Activated naive CD4-positive, alpha-beta T cell treated with anti-CD3 and anti-CD28 coated beads for 36 hours (primary cell): ENCODE results near the gene NT5C1A. TPM values are rescaled to one million over a fixed set of nuclear protein-coding genes. Genes with fewer than 3 reads are reported as not detected.

Experiments used
- CTCF ChIA-PET: fragments of 350-600 bp; sonication (Branson Sonifier 250); formaldehyde crosslinking; loops from one replicate; lab custom pipeline; 2021; ENCODE audit warnings: antibody characterized with exemption; lab: Charles Lee
- DNase-seq: peaks from one replicate; pipeline ENCODE4 v3.0.0-alpha.2; 2020
- H3K27ac Mint-ChIP-seq: one replicate; pipeline ENCODE4 v1.8.0; 2021; ENCODE audit warnings: mild to moderate bottlenecking, mixed read lengths
- H3K27me3 Mint-ChIP-seq: one replicate; pipeline ENCODE4 v1.8.0; 2021; ENCODE audit warnings: low read depth, mixed read lengths
- H3K36me3 Mint-ChIP-seq: one replicate; pipeline ENCODE4 v1.8.0; 2021; ENCODE audit warnings: low read depth, mixed read lengths
- H3K4me1 Mint-ChIP-seq: one replicate; pipeline ENCODE4 v1.8.0; 2021; ENCODE audit warnings: low read depth, mixed read lengths
- H3K4me3 Mint-ChIP-seq: one replicate; pipeline ENCODE4 v1.8.0; 2021; ENCODE audit warnings: mild to moderate bottlenecking, moderate library complexity, mixed read lengths
- H3K9me3 Mint-ChIP-seq: one replicate; pipeline ENCODE4 v1.8.0; 2021; ENCODE audit warnings: mixed read lengths
- intact Hi-C: fragments of 100-400 bp; cut with micrococcal nuclease; formaldehyde crosslinking; loops from one replicate; pipeline ENCODE4 v1.15.1; 2023
- total RNA-seq, 2 experiments: library from RNA; stranded (reverse); gene quantifications; one replicate each; pipeline ENCODE4 v1.2.3, GENCODE V29; 2021

NT5C1A gene
- not detected for total RNA-seq

DNA sequence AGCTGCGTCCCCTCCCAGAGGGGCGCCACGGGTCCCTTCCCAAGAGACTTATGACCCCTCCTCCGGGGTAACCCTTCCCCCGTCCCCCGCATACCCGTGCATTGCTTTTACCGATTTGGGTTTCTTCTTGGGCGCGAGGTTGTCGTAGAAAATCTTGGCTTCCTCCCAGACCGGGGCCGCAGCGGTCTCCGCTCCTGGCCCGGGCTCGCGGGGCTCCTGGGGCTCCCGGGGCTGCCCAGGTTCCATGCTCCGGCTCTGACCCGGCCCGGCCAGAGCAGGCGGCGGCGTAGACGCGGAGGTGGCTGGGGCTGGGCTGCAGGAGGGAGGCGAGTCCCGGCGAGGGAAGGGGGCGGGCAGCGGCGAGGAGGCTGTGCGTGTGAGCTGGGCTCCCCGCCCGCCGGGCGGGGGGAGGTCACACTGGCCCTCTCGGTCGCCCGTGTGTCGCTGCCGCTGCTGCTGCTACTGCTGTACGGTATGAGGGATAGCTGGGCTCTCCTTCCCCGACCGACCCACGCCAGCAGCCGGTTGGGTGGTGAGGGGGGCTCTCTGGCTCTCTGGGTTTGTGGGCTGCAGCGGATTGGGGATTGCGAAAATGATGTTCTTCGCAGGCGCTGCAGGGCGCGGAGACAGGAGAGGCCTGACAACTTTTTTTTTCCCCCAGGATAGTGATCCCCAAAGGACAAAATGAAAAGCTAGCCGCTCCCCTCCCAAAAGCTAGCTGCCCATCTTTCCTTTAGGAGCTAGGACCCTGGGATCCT lies at the start of gene NT5C1A:
Gene NT5C1A, minus strand, starts transcription at position 315 of the 758 bp plus-strand sequence. Its CDS starts 69 bp downstream, at position 246.
- peaks cover 11% of the 10 kb centered on the region for H3K4me1 Mint-ChIP-seq
- CTCF ChIA-PET: interaction anchor here (0.6 to 11.4 kb wide), 19 partner anchors 9 to 480 kb away, joined by 3 to 160 read pairs (median 6); partner anchors contain the start of gene HPCAL4
- H3K36me3 Mint-ChIP-seq: no peaks in the 10 kb centered on the region
- intact Hi-C loops: loop anchor here (1.0 kb wide), 1 partner anchor 48 kb away; no protein-coding TSS in a partner anchor
- H3K4me3 Mint-ChIP-seq: peak within 1 kb of the TSS; percentile 45
- peaks cover 37% of the 10 kb centered on the region for H3K27me3 Mint-ChIP-seq
- no peaks in the 10 kb centered on the region for H3K9me3 Mint-ChIP-seq
- no peak within 1 kb of the TSS for H3K27ac Mint-ChIP-seq
- DNase-seq: peak; percentile 30

DNA sequence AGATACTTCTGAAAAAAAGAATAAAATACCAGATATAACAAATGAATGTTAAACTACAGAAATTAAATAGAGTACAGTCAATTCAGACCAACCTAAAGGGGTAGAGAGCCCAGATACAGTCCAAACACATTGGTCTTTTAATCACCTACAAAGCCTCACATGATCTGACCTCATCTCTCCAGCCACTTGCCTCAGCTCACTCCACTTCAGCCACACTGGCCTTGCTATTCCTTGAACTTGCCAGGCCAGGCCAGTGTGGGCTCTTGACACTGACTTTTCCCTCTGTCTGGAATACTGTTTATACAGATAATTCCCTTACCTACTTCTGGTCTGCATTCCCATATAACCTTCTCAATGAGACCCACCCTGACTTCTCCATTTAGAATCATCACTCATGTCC lies 49.8 kb upstream of the NT5C1A start:
- no peak for DNase-seq
- Mint-ChIP-seq H3K4me3 (no peak overlapping the region), H3K27me3 (peaks cover 31% of the 10 kb centered on the region), H3K27ac (no peak overlapping the region), H3K4me1 (peaks cover under 1% of the 10 kb centered on the region), H3K36me3 (no peaks in the 10 kb centered on the region), H3K9me3 (no peaks in the 10 kb centered on the region)
- intact Hi-C loops: loop anchor here (10.0 kb wide), 2 partner anchors 317 to 617 kb away; no protein-coding TSS in a partner anchor
- CTCF ChIA-PET: interaction anchor here (3.0 to 3.3 kb wide), 2 partner anchors 49 to 116 kb away, joined by 11 to 12 read pairs; partner anchors contain the start of gene NT5C1A

DNA sequence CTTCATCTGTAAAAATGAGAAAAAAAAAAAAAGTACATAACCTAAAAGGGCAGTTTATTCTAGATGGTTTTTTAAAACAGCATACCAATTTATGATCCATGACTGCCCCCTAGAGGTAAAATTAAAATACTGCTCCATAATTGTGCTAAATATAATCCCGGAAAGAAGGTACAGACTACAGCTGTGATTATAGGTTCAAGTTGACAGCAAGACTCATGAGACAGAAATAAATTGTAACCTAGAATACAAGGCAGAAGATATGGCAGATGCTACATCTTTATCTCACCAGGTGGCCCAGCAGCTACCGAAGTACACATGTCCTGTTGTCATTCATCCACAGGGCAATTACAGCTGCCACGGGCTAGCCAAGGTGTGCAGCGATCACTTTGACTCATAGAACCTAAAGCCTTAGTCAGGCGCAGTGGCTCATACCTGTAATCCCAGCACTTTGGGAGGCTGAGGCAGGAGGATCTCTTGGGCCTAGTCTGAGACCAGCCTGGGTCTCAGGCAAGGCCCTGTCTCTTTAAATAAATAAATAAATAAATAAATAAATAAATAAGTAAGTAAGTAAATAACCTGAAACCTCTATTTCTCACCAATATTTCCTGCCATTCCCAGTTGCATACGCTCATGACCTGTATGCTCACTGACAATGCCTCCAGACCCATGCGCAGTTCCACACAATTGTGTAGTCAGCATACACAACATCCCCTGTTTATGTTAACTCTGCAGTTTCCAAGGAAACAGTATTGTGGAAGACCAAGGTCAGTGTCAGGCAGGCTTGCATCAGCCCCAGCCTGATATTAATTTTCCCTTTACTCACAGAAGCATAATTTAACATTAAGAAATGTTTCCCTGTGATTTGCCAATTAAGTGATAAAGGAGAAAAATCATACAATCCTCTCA lies 48.4 kb upstream of the NT5C1A start:
- no peak overlapping the region for H3K4me3 Mint-ChIP-seq
- intact Hi-C loops: loop anchor here (1.0 to 10.0 kb wide), 5 partner anchors 48 to 616 kb away; partner anchors contain the start of gene NT5C1A
- DNase-seq: no peak
- peaks cover 36% of the 10 kb centered on the region for H3K27me3 Mint-ChIP-seq
- H3K27ac Mint-ChIP-seq: no peak overlapping the region
- H3K9me3 Mint-ChIP-seq: no peaks in the 10 kb centered on the region
- CTCF ChIA-PET: interaction anchor here (0.6 to 3.3 kb wide), 20 partner anchors 18 to 1700 kb away, joined by 3 to 16 read pairs (median 4); partner anchors contain the start of genes NT5C1A and PPIE
- no peaks in the 10 kb centered on the region for H3K36me3 Mint-ChIP-seq
- no peaks in the 10 kb centered on the region for H3K4me1 Mint-ChIP-seq

DNA sequence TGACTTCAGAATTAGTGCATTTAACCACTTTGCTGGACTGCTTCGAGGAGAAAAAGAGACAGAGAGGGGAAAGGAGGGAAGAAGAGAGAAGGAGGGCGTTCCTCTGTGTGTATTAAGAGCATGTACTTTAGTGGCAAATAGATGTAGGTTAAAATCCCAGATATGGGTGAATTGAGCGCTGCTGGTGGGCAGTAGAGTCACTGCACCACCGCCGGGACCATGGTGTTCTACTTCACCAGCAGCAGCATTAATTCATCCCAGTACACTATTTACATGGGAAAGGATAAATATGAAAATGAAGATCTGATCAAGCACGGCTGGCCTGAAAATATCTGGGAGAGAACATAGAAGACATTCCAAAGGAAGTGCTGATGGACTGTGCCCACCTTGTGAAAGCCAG lies 45.9 kb upstream of the NT5C1A start:
- H3K4me1 Mint-ChIP-seq: no peaks in the 10 kb centered on the region
- H3K4me3 Mint-ChIP-seq: no peak overlapping the region
- no peak for DNase-seq
- H3K9me3 Mint-ChIP-seq: no peaks in the 10 kb centered on the region
- H3K27me3 Mint-ChIP-seq: peaks cover 39% of the 10 kb centered on the region
- no peak overlapping the region for H3K27ac Mint-ChIP-seq
- intact Hi-C loops: no loop called here
- CTCF ChIA-PET: no interaction called here
- no peaks in the 10 kb centered on the region for H3K36me3 Mint-ChIP-seq

DNA sequence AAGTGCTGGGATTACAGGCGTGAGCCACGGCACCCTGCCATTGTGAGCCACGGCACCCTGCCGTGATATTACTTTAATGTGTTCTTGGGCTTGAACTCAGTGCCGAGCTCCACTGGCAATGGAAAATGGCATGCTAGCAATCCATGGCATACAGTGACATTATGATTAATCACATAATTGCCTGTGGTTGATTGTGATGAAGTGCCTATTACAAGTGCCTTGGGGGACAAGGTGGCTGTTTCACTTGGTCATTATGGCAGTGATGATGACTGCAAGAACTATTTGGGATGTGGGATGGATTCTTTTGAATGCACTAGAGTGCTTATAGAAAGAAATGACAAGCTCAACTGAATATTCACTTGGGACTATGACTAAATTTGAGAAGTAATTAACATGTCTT lies 41.6 kb upstream of the NT5C1A start:
- CTCF ChIA-PET: interaction anchor here (0.8 to 1.8 kb wide), 3 partner anchors 41 to 107 kb away, joined by 3 to 7 read pairs (median 3); no protein-coding TSS in a partner anchor
- H3K4me1 Mint-ChIP-seq: no peaks in the 10 kb centered on the region
- intact Hi-C loops: no loop called here
- H3K4me3 Mint-ChIP-seq: no peak overlapping the region
- no peaks in the 10 kb centered on the region for H3K9me3 Mint-ChIP-seq
- peaks cover 36% of the 10 kb centered on the region for H3K27me3 Mint-ChIP-seq
- no peak for DNase-seq
- no peak overlapping the region for H3K27ac Mint-ChIP-seq
- no peaks in the 10 kb centered on the region for H3K36me3 Mint-ChIP-seq

DNA sequence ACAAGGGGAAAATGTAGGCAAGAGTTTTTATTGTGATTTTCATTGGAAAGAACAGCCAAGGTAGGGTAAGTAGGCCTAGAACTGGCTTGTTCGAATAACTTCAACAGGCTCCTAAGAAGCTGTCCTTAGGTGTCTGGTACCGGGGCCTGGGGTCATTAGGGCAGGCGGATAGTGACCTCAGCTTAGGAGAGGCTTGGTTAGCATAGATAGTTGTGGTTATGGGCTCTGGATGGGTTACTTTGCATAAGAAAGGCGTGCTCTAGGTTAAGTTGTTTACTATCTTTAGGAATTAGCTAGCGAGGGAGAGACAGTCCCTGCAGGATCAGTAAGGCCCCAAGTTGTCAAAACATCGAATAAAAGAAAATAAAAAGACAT lies 40.0 kb upstream of the NT5C1A start:
- no peaks in the 10 kb centered on the region for H3K36me3 Mint-ChIP-seq
- CTCF ChIA-PET: interaction anchor here (0.7 kb wide), 1 partner anchor 10 kb away, joined by 4 read pairs; no protein-coding TSS in a partner anchor
- DNase-seq: no peak
- no peak overlapping the region for H3K4me3 Mint-ChIP-seq
- intact Hi-C loops: no loop called here
- H3K9me3 Mint-ChIP-seq: no peaks in the 10 kb centered on the region
- no peaks in the 10 kb centered on the region for H3K4me1 Mint-ChIP-seq
- peaks cover 24% of the 10 kb centered on the region for H3K27me3 Mint-ChIP-seq
- H3K27ac Mint-ChIP-seq: no peak overlapping the region

DNA sequence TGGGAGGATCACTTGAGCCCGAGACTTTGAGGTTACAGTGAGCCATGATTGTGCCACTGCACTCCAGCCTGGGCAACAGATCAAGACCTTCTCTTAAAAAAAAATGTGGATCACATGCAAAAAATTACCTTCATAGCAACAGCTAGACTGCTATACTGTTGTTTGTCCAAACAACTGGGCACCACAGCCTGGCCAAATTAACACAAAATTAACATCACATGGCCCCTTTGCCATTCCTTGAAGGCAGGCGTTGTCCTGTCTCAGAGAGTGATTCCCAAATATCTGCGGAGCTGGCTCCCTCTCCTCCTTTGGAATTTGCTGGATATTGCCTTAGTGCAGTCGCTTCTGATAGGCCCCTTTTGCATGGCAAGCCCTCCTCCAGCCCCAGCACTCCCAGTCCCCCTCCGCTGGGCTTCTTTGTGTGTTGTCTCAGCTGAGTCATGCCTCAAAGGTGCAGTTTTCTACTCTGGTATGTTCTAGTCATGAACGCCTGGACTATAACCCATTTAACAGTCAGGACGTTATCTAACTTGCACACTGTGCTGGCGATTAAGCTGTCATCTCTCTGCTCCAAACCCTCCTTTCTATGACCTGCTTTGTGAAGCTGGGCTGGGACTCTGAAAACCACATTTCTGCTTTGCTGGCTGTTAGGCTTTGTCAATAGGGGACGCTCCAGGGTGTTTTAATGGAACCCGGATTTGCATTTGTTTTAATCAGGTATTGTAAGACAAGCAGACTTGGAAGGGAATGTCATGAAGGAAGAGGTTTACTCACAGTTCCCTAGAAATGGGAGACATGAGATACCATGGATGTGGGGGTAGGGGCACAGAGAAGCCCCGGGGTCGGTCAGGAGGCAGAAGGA lies 39.4 kb upstream of the NT5C1A start:
- H3K27ac Mint-ChIP-seq: no peak overlapping the region
- H3K4me1 Mint-ChIP-seq: no peaks in the 10 kb centered on the region
- DNase-seq: no peak
- CTCF ChIA-PET: interaction anchor here (0.7 to 1.0 kb wide), 2 partner anchors 10 to 99 kb away, joined by 3 to 4 read pairs; no protein-coding TSS in a partner anchor
- no peaks in the 10 kb centered on the region for H3K9me3 Mint-ChIP-seq
- H3K4me3 Mint-ChIP-seq: no peak overlapping the region
- peaks cover 17% of the 10 kb centered on the region for H3K27me3 Mint-ChIP-seq
- intact Hi-C loops: no loop called here
- no peaks in the 10 kb centered on the region for H3K36me3 Mint-ChIP-seq

DNA sequence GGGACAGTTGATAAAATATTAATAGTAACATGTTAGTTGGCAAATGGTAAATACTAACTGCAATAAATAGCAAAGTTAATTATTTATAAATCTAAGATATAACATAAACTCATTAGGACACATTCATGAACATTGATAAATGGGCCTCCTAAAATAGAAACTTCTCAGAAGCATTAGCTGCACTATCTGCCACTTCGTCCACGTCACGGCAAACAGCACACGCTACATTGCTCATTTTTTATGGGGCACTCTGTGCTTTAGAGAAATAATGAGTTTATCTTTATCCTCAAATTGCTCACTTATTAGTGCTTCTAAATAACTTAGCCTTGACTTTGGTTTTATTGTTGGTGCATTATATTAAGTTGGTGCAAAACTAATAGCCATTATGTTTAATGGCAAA lies 35.6 kb upstream of the NT5C1A start:
- intact Hi-C loops: no loop called here
- CTCF ChIA-PET: no interaction called here

DNA sequence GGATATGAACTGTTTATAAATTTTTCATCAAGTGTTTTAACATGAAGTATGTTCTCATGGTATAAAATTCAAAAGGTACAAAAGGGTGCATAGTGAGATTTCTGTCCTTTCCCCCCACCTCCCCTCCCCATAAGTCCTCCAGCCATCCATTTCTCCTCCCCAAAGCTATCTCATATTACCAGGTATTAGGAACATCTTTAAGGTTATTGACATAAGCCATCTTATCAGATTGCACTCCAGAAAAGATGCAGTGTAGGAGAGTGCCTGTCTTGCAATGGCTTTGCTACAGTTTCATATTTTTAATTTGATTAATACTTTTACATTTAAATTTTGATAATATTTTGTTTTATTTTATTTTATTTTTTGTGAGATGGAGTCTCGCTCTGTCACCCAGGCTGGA lies 32.9 kb upstream of the NT5C1A start:
- H3K4me3 Mint-ChIP-seq: no peak overlapping the region
- CTCF ChIA-PET: interaction anchor here (2.4 kb wide), 1 partner anchor 98 kb away, joined by 7 read pairs; no protein-coding TSS in a partner anchor
- intact Hi-C loops: no loop called here

More for the DNA sequence above, 35.6 kb upstream of the NT5C1A start:
- H3K4me3 Mint-ChIP-seq: no peak overlapping the region
- H3K4me1 Mint-ChIP-seq: no peaks in the 10 kb centered on the region
- H3K9me3 Mint-ChIP-seq: no peaks in the 10 kb centered on the region
- DNase-seq: no peak
- H3K27ac Mint-ChIP-seq: no peak overlapping the region
- H3K27me3 Mint-ChIP-seq: peaks cover 3% of the 10 kb centered on the region
- H3K36me3 Mint-ChIP-seq: no peaks in the 10 kb centered on the region

DNA sequence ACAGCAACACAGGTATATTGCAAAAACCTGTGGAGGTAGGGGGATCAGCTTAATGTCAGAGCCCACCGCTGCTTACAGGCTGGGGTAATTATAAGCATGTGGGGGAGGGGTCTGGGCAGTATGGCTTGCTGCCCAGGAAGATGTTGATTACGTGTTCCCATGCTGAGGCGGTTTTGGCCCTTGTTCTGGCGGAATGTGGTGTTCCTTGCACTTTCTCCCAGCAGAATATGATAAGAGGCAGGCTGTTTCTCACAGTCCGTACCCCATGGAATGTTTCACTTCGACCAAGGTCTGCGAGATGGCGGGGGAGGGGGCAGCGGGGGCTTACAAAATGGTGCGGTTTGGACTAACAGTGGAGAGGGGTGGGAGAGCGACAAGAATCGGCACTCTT lies 29.1 kb upstream of the NT5C1A start:
- intact Hi-C loops: no loop called here
- Mint-ChIP-seq H3K27ac (no peak overlapping the region), H3K27me3 (peaks cover 3% of the 10 kb centered on the region), H3K4me1 (no peaks in the 10 kb centered on the region), H3K36me3 (no peaks in the 10 kb centered on the region), H3K4me3 (no peak overlapping the region), H3K9me3 (no peaks in the 10 kb centered on the region)
- CTCF ChIA-PET: interaction anchor here (0.7 to 1.6 kb wide), 4 partner anchors 43 to 98 kb away, joined by 3 to 4 read pairs (median 3); no protein-coding TSS in a partner anchor
- DNase-seq: no peak

More for the DNA sequence above, 32.9 kb upstream of the NT5C1A start:
- no peaks in the 10 kb centered on the region for H3K36me3 Mint-ChIP-seq
- no peak overlapping the region for H3K27ac Mint-ChIP-seq
- peaks cover 3% of the 10 kb centered on the region for H3K27me3 Mint-ChIP-seq
- no peaks in the 10 kb centered on the region for H3K4me1 Mint-ChIP-seq
- H3K9me3 Mint-ChIP-seq: no peaks in the 10 kb centered on the region
- no peak for DNase-seq

DNA sequence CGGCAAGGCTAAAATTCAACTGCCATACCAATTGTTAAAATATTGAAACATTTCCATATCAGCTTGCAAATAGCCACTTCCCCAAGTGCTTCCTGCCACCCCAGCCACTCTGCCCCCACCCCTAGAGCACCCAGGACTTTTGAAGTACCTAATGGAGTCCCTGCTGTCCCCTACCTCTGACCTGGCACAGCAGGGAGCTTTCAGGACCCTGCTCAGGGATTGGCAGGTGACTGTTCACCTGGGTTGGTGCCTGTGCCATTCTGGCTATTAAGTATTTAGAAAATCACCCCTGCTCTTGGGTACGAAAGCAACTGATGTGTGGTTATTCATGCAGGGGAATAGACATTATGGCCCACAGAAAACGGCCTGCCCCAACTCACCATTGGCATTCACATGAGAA lies 28.4 kb upstream of the NT5C1A start:
- Mint-ChIP-seq H3K27me3 (peaks cover 3% of the 10 kb centered on the region), H3K27ac (no peak overlapping the region), H3K9me3 (no peaks in the 10 kb centered on the region), H3K4me1 (no peaks in the 10 kb centered on the region), H3K36me3 (no peaks in the 10 kb centered on the region), H3K4me3 (no peak overlapping the region)
- no peak for DNase-seq
- CTCF ChIA-PET: interaction anchor here (1.6 kb wide), 1 partner anchor 42 kb away, joined by 4 read pairs; no protein-coding TSS in a partner anchor
- intact Hi-C loops: no loop called here
